ENCODE measurements around the gene DMRT1. TPM values are rescaled to one million over a fixed set of nuclear protein-coding genes. Genes with fewer than 3 reads are reported as not detected.
A peak's percentile ranks its signal among the peaks of the same experiment; 100 is the strongest.

Gene DMRT1
- total RNA-seq, 1 donor from 2014 or later: not detected

DNA sequence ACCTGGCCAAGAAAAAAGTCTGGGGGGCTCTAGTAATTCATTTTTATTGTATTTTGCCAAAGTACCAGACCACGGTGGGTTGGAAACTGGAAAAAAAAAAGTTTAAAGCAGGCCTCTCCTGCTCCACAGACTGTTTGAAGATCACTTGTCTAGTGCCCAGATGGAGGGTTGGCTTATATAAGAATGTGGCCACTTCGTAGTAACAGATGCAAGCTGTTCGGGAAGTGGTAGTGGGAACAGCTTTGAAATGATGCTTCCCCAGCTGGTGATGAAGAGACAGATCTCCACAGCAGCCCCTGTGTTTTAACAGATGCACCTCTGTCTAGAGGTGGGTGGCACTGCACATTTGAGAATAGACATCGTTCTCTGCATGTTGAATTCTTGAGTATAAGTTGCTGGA, 80.7 kb downstream of the DMRT1 start:
- no peak for DNase-seq (ENCODE audit: low read depth in 2 of 2)

DNA sequence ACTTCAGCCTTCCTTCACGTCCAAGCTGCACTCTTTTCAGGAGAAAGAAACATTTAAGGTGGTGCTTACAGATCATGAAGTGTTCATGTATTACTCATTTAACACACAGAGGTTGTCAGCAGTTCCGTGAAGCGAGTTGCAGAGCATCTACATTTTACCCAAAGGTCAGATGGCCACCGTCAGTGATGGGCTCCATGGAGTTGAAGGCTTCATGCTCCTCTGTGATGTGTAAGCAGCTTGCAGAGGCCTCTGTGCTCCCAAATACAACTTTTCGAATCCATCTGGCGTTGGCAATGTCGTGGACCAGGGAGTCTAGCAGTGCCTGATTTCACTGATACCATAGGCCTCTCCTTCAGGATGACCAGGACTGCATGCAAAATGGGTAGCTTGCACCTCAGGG, 81.2 kb downstream of the DMRT1 start:
- no peak for DNase-seq (ENCODE audit: low read depth in 2 of 2)

DNA sequence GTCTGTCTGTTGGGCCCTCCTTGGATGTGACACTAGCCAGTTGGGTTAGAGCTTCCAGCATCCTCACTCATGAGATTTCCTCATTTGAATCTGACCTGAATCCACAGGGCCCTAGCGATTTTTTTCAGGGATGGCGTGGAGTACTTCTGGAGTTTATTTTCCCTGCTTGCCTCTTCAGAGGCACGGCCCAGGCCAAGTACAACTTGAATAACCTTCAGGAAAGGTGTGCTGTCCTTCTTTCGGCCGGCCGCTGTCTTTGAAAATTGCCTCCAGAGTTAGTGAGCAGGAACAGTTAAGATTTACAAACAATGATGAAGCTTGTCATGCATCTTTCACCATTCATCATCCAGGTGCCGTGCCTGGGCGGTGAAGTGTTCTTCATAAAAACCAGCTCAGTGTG, 85.5 kb downstream of the DMRT1 start:
- DNase-seq (ENCODE audit: low read depth in 2 of 2): no peak

DNA sequence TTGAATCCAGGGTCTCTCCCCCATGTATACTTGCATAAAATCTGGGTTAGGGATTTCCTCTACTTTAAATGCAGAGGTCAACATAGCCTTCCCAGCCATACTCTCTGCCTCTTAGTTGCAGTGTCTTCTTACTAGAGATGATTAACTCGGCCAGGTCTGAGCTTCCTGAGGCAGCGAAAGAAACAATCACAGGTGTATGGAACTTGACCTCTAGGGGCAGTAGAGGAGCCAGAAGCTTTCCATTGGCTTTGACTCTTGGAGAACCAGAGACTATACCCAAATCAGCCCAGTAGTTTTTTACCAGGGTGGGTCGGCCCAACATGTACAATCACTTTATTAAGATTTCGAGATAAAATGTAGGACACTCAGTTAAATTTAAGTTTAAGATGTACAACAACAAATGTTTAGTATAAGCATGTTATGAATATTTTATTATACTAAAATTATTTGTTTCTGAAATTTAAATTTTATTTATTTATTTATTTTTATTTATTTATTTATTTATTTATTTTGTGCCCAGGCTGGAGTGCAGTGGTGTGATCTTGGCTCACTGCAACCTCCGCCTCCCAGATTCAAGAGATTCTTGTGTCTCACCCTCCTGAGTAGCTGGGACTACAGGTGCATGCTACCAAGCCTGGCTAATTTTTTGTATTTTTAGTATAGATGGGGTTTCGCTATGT, 87.0 kb downstream of the DMRT1 start:
- DNase-seq (ENCODE audit: low read depth in 2 of 2): peak in 1 of 2 donors; percentile 8

DNA sequence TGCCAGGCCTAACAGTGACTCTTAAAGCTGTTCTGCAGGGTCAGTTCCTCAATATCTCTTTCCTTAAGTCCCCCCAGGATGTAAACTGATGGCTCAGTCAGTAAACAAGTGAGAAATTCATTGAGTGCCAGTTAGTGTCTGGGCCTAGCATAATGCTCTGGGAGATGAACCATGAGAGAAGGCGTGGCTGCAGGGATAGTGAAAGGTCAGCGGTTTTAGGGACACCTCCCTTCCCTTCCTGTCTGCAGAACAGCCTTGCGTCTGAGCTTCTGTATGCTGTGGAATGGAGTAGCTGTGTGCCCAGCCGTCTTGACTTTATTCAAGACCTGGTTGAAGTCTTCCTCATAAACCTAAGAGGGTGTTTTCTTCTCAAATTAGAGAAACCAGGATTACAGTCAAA, 88.2 kb downstream of the DMRT1 start:
- no peak for DNase-seq (ENCODE audit: low read depth in 2 of 2)

DNA sequence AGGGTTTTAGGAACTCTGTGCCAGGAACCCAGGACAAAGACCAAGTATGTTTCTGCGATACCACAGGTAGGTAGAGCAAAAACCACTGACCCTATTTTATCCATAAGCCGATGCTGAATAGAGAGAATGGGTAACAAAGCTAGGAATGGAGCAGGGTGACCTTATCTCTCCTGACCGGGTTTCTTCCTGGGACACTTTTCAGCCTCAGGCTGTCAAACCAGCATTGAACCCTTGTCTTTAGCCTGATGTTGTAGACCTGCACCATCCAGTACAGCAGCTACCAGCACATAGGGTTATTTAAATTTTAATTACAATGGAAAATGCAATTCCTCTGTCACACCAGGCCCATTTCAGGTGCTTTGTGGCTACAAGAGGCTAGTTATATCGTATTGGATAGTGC, 91.9 kb downstream of the DMRT1 start:
- DNase-seq (ENCODE audit: low read depth in 2 of 2): no peak

DNA sequence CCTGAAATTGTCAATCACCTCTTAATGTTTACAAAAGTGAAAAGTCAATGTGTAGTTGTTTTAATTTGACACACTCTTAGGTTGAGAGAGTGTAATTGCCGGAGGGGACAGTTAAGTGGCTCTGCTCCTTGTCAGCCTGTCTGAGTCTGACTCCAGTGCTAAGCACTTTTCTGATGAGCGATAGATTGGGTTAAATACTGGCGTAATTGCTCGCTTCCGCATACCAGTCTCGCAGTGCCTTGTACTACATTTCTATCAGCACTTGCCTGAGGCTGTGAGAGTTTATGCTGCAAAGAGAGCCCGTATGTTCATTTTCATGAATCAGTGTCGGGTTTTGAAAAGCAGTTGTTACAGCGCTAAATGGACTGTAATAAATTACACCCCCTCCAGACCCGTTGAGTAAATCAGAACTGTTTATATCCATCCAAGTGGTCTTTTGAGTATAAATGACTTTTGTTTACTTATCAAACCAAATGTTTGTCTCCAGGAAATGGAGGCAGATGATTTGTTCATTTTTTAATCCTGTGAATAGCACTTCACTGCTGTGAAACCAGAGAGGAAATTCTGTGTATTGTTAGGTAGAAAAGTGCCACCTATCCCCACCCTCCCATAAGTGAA, 94.0 kb downstream of the DMRT1 start:
- DNase-seq (ENCODE audit: low read depth in 2 of 2): no peak

DNA sequence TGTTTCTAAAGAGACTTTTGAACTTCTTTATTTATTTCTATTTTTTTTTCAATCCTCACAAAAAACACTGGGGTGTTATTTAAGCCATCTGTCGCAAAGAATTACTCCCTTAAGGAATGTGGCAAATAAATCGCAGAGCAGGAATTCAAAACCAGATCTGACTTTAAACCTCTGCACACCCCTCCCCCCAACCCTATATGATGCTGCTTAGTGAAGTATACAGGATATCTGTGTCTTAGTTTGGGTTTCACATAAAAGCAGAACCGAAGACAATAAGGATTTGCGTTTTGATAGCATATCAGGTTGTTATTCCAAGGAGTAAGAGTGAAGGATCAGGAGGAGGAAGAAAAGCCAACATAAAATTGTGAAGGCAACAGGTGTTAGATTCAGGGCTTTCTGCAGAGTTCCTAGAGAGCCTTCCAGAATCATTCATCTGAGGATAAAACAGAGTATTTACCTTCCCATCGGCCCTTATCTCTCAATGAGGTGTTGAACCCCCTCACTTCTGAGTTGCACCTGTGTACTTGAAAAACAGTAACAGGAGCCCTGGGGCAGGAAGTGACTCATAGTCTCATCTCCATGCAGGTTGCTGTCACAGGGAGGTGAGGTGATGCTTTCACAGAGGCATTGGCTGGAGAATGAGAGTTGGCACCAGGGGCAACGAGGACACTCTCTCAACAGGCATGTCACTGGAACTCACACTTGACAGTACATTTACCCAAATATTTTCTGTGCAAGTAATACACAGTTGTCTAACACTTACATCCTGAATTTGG, 101.5 kb downstream of the DMRT1 start:
- DNase-seq (ENCODE audit: low read depth in 2 of 2): no peak

DNA sequence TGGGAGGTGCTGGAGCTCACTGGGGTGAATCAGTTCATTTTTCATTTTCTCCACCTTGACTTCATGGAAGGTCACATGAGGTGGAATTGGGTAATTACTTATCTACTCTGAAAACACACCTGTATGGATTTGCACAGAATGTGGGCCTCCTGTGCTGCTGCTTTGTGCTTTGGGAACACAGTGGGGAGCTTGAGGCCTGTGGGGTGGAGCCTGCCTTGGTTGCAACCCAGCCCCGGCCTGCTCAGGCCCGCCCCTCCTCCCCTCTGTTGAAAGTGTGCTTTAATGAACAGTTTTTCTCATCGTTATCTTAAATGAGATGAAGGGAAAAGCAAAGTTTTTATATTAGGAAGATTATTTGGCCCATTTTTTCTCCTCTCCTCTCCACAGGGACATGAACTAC, 106.5 kb downstream of the DMRT1 start:
- DNase-seq (ENCODE audit: low read depth in 2 of 2): no peak

DNA sequence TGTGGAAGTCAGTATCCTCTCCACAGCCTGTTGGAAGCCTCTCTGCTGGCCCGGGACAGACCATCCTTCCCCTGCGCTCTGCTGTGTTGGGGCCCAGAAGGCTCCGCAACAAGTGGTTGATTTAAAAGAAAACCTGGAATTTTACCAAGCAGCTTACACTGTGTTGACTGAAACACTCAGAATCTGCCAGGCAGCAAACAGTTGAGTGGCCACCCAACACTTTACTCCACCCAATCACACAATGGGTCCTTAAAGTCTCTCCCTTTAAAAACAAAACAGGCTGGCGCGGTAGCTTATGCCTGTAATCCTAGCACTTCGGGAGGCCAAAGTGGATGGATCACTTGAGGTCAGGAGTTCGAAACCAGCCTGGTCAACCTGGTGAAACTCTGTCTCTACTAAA, 107.0 kb downstream of the DMRT1 start:
- DNase-seq (ENCODE audit: low read depth in 2 of 2): no peak

DNA sequence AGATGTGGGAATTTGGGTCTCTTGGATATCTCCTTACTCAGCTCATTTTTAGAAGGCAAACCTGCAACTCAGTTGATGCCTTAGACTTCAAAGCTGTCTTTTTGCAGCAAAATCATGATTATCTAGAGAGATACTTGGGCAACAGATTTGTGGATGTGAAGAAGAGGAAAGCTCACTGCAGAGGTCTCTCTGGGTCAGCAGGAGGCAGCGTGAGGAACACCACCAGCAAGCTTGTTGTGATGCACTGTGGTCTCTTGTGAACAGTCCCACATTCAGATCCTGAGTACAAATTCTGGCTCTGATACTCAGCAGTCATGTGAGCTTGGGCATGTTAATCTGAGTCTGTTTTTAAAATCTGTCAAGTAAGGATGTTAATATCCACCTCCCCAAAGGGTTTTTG, 108.6 kb downstream of the DMRT1 start:
- DNase-seq (ENCODE audit: low read depth in 2 of 2): no peak

DNA sequence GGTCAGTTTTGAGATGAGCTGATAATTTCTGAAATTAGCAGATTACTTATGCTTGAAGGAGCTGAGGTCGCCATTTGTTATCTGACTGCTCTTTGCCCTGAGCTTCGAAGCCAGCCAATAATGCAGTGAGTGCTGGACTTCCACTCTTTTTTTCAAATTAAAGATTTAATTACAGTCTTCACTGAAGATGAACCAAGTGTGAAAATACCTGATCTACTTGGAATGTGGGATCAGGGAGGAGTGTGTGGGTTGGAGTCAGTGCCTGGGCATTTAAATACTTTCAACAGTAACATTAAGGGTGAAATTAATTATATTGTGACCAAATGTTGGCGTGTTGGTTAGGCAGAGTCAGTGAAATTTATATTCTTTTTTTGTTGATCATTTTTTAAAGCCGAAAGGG, 111.0 kb downstream of the DMRT1 start:
- DNase-seq (ENCODE audit: low read depth in 2 of 2): no peak

DNA sequence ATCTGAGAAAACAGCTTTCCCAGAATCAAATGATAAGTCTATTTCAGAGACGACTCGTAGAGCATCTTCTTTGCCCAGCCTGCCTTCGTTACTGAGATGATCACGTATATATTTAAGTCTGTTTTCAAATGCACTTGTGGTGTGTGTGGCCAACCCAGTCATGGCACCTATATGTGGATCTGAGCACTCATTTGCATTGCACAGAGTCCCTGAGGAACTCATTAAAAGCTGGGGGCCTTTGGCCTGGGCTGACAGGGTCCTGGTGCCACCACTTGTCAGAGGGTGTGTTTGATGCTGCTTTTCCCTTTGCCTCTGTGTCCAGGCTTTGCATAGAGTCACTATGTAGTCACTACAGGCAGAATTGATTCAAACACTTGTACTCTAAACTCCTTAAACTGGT, 117.6 kb downstream of the DMRT1 start:
- DNase-seq (ENCODE audit: low read depth in 2 of 2): no peak

DNA sequence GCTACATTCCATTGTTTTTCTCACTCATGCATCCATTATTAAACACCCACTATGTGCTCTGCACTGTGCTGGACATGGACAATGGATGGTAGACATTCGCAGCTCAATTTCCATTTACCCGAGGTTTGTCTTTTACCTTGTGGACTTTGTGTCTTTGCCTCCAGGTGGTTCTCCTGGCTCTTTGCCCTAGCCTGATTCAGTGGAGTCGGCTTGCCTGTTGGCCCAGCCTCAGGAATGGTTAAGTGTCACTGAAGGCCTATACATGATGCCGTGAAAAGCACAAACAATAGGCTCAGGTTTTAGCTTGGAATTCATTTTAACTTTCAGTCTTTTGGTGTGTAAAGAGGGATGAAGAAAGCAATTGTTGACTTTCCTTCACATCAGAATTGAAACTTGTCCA, 118.4 kb downstream of the DMRT1 start:
- no peak for DNase-seq (ENCODE audit: low read depth in 2 of 2)

DNA sequence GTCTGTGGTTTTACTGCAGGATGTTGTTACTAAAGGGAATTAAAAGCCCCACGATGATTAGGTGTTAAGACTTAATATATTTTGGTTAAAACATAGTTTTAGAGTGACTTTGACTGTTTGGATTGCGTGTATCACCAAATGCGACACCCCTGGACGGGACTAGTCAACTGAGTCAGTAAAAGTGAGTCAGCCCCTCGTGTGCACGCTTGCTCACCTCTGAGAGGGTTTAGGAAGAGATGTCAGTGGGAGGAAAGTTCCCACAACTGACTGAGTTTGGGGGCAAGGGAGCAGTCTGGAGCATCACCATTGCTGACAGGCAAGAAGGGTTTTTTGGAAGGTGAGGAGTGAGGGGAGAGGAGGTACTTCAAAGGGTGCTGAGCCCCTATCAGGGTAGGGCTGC, 120.5 kb downstream of the DMRT1 start:
- DNase-seq (ENCODE audit: low read depth in 2 of 2): no peak

DNA sequence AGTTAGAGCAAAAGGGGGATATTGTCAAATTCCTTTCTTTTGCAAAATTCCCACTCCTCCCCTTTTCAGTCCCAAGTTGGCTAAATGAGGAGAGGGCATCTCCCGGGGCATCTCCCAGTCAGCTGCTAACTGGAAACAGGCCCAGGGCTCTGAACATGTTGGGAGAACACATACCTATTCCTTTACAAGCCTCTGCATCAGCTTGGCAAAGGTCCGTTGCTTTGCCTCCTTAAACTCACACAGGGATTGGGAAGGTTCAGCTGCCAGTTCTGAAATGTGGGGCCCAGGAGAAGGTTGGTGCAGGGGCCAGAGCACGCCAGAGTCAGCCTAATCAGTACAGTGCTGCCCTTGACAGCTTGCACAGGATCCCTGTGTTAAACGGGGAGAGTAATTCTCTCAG, 124.0 kb downstream of the DMRT1 start:
- no peak for DNase-seq (ENCODE audit: low read depth in 2 of 2)

DNA sequence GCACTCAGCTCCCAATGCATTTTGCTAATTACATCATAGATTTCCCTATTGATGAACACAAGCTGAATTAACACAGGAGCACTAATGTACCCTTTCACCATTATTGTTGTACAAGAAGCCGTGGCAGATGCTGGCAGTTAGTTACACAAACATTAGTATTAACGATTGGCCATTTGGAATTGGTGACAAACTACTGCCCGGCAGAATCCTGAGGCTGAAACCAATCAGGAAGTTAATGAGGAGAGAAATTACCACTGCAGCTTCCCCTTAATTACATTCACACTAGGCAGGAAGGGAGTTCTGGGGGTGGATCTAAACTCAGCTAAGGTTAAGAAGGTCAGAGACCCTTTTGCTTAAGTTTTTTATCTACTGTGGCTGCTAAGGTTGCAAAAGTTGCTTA, 125.4 kb downstream of the DMRT1 start:
- DNase-seq (ENCODE audit: low read depth in 2 of 2): no peak

DNA sequence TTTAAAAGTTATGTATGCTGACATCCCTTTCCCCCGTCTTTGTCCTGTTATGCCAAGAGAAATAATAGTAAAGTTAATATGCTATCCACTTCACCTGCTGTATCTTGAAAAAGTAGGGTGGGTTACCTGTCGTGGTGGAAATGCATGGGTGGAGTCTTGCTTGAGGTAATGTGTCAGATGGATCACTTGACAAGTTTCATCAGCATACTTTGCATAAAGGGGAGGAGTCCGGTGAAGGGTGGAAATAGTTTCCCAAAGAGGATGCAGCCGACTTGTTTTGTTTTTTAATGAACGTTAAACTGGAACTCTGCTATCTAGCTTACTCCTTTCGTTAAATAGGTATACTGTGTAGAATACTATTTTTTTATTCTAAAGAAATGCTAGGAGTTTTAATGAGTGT, 125.9 kb downstream of the DMRT1 start:
- no peak for DNase-seq (ENCODE audit: low read depth in 2 of 2)

DNA sequence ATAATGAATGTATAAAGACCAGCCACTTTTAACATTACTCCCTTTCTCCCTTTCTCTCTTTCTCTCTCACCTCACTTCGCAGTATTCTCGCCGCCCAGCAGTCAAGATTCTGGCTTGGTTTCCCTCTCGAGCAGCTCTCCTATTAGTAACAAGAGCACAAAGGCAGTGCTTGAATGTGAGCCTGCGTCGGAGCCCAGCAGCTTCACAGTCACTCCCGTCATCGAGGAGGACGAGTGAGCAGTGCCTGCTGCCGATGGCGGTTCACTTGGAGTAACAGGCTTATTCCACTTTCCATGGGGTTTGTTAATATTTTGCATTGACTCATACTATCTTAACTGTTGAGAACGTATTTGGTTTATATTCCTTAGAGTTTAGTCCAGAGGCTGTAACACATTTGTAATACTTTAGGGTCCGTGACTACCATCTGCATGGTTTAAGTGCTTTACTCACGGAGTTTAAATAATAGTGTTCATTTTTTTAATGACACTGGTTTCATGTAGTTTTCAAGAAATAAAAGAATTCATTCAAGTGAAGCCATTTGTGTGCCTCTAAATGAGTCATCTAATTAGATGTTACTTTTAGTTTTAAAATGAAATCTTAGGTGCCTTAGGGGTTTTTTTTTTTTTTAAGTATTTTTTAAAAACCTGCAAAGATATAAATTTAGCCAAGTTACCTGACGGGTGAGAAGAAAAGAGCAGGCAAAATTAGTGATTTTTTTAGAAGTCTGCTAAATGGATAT, 126.6 kb downstream of the DMRT1 start:
- no peak for DNase-seq (ENCODE audit: low read depth in 2 of 2)

DNA sequence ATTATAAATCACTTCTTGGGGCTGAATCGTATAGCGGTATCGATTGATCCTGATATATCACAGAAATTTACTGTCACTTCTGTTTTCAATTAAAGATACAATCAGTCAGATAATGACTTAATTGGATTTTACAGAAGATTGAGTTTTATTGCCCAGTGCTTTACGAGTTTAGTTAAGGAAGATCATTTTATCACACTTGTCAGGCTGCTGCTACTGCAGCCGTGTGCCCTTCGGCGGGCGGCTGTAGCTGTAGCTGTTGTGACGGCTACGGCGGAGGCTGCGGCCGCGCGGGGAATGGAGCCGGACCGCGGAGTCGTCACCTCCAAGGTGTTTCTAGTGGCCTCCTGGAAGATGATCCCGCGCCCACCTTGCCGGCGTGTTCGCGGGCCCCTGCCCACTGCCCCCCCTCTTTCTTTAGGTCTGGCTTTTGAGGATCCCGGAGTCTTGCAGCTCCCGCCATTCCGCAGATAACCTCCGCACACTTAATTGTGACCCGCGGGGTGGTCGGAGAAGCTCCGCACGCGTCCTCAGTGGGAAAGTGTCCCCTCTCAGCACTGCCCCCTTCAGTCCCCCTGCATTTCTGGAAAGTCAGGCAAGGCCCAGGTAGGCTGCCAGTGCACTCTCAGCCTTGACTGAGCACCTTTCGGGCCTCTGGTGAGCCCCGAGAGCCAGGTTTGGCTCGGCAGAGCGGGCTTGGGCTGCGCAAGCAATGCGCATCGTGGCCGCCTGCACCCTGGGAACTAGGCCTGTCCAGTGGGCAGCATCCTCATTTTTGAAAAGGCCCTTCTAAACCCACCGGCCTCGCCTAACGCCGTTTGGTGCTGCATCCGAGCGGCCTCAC, 128.0 kb downstream of the DMRT1 start:
- no peak for DNase-seq (ENCODE audit: low read depth in 2 of 2)

All from lung microvascular endothelial cell (primary cell).